ENCODE measurements around the gene MRPS18C. TPM values are rescaled to one million over a fixed set of nuclear protein-coding genes. Genes with fewer than 3 reads are reported as not detected.
"Not testable (repeated sequence)": the region's sequence is repeated elsewhere in the genome, so short reads cannot be mapped to it uniquely, and the experiment has no call there.

MRPS18C gene
- total RNA-seq, 2 donors from 2014 or later = 10.9 to 55.0 TPM

DNA sequence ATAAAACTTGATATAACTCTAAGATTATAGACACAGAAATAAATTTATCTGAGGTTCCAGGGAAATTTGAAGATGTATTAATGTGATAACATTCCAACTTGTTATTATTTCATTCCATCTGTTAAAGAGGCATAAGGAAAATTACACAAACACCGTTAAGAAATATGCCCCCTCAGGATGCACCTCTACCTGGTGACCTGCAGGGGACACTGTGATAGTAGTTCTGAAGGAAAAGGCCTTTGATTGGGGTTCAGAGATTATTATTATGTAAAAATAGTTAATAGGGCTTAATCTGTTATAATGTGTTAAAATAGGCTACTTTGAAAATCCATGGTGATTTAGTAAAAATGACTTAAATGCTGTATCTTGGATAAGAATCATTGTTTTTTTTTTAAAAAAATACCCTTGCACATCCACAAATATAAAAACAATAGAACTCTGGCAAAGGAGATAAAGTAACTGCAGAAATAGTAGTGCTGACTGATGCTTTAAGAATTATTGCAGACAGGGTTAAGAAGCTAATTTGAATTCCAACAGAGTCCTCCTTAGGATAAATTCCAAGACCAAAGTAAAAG lies 35.1 kb downstream of the MRPS18C start:
- Histone ChIP-seq H3K27ac (no peak overlapping the region), H3K27me3 (no peaks in the 10 kb centered on the region), H3K36me3 (replicated peaks in 1 of 2; ENCODE audit: insufficient read depth in 1 of 2, low read depth in 2 of 2) (no peaks in the 10 kb centered on the region), H3K4me3 (no peak overlapping the region), H3K4me1 (no peaks in the 10 kb centered on the region), H3K9me3 (no peaks in the 10 kb centered on the region)
- WGBS, 2 donors = 3% methylated on average over 1 of the region's 1 CpG
- intact Hi-C loops (cut with DNase I) = no loop called here
- no peak for DNase-seq
- no peak for ATAC-seq
- TF ChIP-seq, protein P1, sequence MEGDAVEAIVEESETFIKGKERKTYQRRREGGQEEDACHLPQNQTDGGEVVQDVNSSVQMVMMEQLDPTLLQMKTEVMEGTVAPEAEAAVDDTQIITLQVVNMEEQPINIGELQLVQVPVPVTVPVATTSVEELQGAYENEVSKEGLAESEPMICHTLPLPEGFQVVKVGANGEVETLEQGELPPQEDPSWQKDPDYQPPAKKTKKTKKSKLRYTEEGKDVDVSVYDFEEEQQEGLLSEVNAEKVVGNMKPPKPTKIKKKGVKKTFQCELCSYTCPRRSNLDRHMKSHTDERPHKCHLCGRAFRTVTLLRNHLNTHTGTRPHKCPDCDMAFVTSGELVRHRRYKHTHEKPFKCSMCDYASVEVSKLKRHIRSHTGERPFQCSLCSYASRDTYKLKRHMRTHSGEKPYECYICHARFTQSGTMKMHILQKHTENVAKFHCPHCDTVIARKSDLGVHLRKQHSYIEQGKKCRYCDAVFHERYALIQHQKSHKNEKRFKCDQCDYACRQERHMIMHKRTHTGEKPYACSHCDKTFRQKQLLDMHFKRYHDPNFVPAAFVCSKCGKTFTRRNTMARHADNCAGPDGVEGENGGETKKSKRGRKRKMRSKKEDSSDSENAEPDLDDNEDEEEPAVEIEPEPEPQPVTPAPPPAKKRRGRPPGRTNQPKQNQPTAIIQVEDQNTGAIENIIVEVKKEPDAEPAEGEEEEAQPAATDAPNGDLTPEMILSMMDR (IDR thresholded peaks at IDR 0.05) = peak; percentile 14 to 66 (median 50)
- TF ChIP-seq POLR2A (IDR thresholded peaks at IDR 0.05) = no peak

GRCh38 chr4:83496085-83496917 lies 40.4 kb downstream of the MRPS18C start:
- H3K4me3 ChIP-seq; DNase-seq; intact Hi-C loops (cut with DNase I); H3K9me3 ChIP-seq; H3K4me1 ChIP-seq; ATAC-seq; H3K27me3 ChIP-seq; H3K27ac ChIP-seq; H3K36me3 ChIP-seq (replicated peaks in 1 of 2; ENCODE audit: insufficient read depth in 1 of 2, low read depth in 2 of 2): not testable (repeated sequence)
- WGBS, 2 donors = 79 to 84% methylated on average over 7 to 8 of the region's 8 CpGs

DNA sequence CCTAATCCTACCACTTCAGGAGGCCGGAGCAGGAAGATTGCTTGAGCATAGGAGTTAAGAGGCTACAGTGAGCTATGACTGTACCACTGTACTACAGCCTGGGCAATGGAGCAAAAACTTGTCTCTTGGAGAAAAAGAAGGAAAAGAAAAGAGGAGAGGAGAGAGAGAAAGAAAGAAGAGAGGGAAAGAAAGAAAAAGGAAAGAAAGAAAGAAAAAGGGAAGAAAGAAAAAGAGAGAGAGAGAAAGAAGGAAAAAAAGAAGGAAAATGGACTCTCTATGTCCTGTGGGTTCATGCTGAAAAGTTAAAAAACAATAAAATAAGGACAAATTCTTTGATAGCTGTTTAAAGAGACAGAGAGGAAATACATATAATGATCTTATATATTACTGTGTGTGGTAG lies 42.3 kb downstream of the MRPS18C start:
- H3K27ac ChIP-seq = no peak overlapping the region
- no peaks in the 10 kb centered on the region for H3K9me3 ChIP-seq
- no peaks in the 10 kb centered on the region for H3K27me3 ChIP-seq
- no peak for DNase-seq
- H3K4me3 ChIP-seq = no peak overlapping the region
- ATAC-seq = no peak
- 80 to 86% methylated on average over 1 of the region's 1 CpG for WGBS, 2 donors
- intact Hi-C loops (cut with DNase I) = no loop called here
- TF ChIP-seq, protein P1 (IDR thresholded peaks at IDR 0.05) = no peak
- TF ChIP-seq POLR2A (IDR thresholded peaks at IDR 0.05) = no peak
- no peaks in the 10 kb centered on the region for H3K4me1 ChIP-seq
- H3K36me3 ChIP-seq (replicated peaks in 1 of 2; ENCODE audit: insufficient read depth in 1 of 2, low read depth in 2 of 2) = no peaks in the 10 kb centered on the region

GRCh38 chr4:83501671-83502070 lies 45.8 kb downstream of the MRPS18C start:
- intact Hi-C loops (cut with DNase I); ATAC-seq; DNase-seq; H3K27ac ChIP-seq; H3K9me3 ChIP-seq; H3K36me3 ChIP-seq (replicated peaks in 1 of 2; ENCODE audit: insufficient read depth in 1 of 2, low read depth in 2 of 2); H3K4me1 ChIP-seq; H3K4me3 ChIP-seq; H3K27me3 ChIP-seq: not testable (repeated sequence)
- 77 to 82% methylated on average over 3 of the region's 3 CpGs for WGBS, 2 donors

- DNase-seq = no peak
- H3K27me3 ChIP-seq = no peaks in the 10 kb centered on the region
- no peaks in the 10 kb centered on the region for H3K9me3 ChIP-seq
- H3K27ac ChIP-seq = no peak overlapping the region
- no peak overlapping the region for H3K4me3 ChIP-seq
- TF ChIP-seq POLR2A (IDR thresholded peaks at IDR 0.05) = no peak
- TF ChIP-seq, protein P1 (IDR thresholded peaks at IDR 0.05) = no peak
- no peaks in the 10 kb centered on the region for H3K36me3 ChIP-seq (replicated peaks in 1 of 2; ENCODE audit: insufficient read depth in 1 of 2, low read depth in 2 of 2)
- H3K4me1 ChIP-seq = no peaks in the 10 kb centered on the region
- intact Hi-C loops (cut with DNase I) = no loop called here
- ATAC-seq = no peak
These were observed 48.1 kb downstream of the MRPS18C start for GRCh38 chr4:83503974-83504373.
